GM21423 (cell line): Measurements from ENCODE around the gene FANCC.

Source experiments
- ATAC-seq: cut with Tn5 transposase; IDR thresholded peaks from one replicate; pipeline ENCODE4 v1.9.1; 2021; ENCODE audit warnings: mild to moderate bottlenecking, moderate library complexity; ENCODE audit not compliant: unreplicated experiment

Gene FANCC

DNA sequence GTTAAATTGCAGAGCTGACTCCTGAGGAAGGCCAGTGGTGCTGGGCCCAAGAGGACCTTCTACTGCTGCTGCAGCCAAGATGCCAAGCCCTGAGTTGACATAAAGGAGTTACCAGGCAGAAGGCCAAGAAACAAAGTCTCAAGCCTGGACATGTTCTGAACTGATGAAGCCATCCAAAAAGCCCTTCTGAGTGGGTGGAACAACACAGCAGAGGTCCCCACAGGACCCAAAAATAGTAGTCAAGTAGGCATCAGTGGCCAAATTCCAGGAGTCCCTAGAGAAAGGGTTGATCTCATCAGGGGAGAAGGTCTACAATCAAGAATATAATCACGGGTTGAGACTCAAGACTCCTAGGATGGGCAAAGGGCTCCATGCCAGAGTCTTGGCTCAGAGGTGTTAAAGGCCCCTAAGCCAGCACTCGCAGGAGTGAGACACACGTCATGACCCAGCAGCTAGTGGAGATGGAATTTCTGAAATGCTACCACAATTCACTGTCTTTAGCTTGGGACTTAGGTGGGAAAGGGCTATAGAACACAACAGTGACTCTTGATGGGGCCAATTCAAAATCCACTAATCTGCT lies 119.7 kb downstream of the FANCC start:
- ATAC-seq: no peak

DNA sequence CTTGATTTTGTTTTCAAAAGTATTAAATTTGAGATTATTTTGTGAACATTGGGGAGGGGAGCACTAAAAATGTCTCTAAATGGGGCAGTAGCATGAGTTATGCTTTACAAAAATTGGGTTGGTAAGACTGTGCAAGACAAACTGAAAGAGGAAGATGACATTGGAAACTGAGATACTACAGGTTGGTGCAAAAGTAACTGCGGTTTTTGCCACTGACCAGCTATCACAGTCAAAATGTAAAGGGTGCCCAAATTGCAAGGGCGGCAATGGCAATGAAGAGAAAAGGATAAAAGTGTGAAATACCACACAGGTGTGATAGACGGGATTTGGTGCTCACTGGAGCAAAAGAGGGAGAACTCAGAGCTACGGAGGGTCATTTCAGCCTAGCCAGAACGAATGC lies 124.0 kb downstream of the FANCC start:
- no peak for ATAC-seq

- ATAC-seq: no peak
Observed at GRCh38 chr9:95193067-95193466, 124.4 kb downstream of the FANCC start.

DNA sequence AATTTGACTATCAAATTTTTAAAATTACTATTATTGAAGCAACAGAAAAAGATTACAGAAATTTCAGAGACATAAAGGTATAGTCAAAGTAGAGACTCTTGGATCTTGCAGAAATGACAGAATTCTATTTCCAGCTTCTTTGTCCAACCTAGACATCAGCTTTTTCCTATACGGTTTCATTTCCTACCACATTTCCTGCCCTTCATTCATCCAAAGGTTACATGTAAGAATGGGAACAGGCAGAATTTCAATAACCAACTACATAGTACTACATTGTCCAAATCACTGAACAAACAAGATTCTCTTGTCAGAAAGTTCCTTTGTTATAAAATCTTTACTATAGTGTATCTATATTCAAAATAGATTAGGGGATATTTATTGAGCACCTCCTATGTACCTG lies 124.9 kb downstream of the FANCC start:
- ATAC-seq: no peak

GRCh38 chr9:95190413-95190812 lies 127.1 kb downstream of the FANCC start:
- no peak for ATAC-seq

- ATAC-seq: no peak
Observed at GRCh38 chr9:95189251-95190098, 128.0 kb downstream of the FANCC start.

GRCh38 chr9:95188459-95188858 lies 129.1 kb downstream of the FANCC start:
- no peak for ATAC-seq

DNA sequence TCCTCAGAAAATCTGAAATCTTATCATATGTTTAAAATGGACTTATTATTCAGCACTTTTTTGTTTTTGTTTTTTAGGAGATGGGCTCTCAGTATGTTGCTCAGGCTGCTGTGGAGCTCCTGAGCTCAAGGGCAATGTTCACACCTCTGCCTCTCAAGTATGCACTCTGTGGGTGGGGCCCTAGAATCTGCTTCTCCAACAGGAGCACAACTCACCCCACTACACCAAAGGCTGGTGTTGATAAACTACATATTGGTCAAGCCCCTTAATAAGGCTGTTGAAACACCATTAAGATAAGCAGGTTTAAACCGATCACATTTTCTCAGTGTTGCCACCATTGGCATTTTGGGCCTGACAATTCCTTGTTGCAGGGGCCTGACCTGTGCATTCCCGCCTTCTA lies 131.6 kb downstream of the FANCC start:
- ATAC-seq: no peak

- no peak for ATAC-seq
Observed at GRCh38 chr9:95182854-95183563, 134.5 kb downstream of the FANCC start.

DNA sequence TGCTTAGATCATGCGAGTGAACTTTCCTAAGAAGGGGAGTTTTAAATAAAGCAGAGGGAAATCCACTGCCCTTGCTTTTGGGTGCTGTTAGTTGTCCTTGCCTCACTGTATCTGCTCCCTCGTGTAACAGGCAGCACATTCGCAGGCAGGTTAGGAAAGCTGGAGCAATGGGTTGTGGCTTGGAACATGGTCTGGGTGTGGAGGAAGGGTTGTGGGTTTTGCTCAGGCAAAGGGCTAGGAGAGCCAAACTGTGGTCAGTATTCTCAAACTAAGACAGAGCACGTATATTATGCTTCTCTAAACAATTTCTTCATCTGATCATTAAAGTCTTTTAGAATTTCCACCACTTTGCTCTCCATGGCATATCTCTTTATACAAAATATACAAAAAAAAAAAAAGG lies 135.7 kb downstream of the FANCC start:
- ATAC-seq: no peak

DNA sequence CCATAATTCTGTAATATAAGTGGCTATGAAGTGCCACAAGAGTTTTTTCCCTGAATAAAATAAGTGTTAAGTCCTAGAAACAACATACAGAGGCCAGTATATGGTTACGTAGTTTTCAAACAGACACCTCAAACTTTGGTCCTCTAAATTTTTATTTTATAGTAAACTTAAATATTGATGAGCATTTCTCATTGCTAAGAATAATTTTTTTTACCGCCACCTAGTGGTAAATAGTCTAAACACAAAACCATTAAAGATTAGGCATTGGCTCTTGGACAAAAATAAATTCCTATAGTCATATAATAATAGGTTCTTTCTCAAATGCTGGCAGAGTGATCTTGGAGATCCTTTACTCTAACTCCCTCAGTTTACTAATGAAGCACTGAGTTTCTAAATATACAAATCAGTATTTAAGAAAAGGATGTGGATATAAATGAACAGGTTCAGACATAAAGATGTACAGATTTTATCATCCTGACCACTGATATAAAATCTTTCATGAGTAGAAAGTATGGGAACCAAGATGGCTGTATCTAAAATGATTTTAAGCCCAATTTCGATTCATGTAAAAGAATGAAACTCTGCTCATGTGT lies 136.2 kb downstream of the FANCC start:
- ATAC-seq: no peak

DNA sequence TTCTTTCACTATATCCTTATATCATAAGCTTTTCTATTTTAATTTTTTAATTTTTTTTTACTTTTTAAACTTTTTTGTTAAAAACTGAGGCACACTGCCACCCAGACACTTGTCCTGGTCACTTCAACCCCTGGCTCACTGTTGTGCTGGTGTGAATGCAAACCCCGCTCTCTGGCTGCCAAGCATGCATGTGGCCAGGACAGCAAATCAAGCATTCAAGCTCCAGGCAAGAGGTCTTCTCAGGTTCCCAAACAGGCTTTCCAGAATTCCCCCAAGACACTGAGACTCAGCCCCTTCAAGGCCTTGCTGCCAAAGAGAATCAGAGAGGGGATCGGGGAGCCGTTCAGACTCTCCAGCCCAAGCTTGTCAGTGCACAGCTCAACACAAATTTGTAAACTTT lies 139.9 kb downstream of the FANCC start:
- ATAC-seq: no peak

- no peak for ATAC-seq
Observed at GRCh38 chr9:95176755-95177319, 140.7 kb downstream of the FANCC start.

GRCh38 chr9:95175523-95175922 lies 142.0 kb downstream of the FANCC start:
- no peak for ATAC-seq

DNA sequence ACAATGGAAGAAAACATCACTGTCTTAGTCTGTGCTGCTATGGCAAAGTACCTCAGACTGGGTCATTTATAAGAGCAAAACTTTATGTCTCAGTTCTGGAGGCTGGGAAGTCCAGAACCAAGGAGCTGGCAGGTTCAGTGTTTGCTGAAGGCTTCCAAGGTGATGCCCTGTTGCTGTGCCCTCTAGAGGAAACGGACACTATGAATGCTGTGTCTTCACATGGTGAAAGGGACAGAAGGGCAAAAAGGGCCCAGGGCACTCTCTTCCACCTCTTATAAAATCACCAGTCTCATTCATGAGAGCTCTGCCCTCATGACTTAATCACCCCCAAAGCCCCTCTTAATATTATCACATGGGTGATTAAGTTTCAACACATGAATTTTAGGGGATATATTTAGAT lies 143.5 kb downstream of the FANCC start:
- no peak for ATAC-seq

DNA sequence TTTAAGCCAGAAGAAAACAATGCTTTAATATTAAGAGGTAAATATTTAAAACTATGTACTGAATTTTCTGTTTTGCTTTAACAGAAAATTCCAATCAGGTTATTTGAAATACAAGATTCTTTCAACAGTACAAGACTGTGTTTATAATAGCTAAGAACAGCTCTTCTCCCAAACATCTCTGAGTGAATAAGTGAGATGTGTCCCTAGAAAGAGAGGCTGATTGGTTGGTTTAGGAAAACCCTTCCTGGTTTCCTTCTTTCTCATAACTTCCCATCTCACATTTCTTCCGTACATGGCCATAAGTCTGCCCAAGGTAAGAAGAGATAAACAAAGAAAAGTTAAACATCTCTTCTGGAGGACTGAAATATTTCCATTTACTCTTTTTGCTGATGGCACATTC lies 145.9 kb downstream of the FANCC start:
- no peak for ATAC-seq

DNA sequence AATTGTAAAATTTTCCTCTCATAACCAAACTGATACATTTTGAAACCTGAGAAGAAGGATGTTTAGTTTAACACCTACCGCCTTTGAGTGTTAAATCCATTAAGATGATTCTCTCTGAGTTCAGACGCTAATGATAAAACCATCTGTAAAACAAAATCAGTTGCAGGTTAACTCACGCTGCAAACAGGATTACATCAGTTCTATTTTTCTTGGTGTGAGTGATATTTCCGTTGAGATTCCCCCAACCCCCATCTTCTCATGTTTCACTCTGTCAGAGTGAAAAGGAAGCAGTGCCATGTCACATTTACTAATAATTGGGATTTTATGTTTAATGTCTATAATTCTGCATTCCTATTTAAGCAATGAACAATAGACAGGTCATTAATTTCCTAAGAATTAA lies 146.5 kb downstream of the FANCC start:
- ATAC-seq: no peak

DNA sequence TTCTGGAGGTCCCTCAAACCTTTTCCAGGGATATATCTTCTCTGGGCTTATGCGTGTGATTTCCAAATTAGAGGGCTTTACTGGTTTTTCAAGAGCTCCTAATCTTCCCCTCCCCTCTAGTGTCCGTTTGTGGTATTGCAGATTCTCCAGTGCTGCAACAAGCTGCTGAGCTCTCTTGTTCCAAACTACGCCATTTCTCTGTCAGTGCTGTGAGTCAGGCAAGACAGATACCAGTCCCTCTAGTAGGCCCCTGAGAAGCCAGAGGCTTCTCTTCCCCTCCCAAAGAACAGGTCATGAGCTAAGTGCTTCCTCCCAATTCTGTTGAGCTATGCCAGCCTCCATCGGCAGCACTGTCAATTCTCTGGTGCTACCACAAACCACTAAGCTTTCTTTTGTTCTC lies 149.5 kb downstream of the FANCC start:
- ATAC-seq: no peak

DNA sequence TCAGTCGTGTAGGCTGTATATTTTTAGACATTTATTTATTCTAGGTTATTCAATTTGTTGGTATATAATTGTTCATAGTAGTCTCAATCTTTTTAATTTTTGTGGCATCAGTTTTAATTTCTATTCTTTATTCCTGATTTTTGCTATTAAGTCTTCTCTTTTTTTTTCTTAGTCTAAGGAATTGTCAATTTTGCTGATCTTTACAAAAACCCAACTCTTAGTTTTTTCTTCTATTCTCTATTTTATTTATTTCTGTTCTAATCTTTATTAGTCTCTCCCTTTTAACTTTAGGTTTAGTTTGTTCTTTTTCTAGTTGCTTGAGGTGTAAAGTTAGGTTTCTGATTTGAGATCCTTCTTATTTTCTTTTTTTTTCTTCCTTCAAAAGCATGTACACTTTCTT lies 152.5 kb downstream of the FANCC start:
- ATAC-seq: no peak

- ATAC-seq: peak; percentile 85
Observed at GRCh38 chr9:95157481-95158151, 159.9 kb downstream of the FANCC start.

DNA sequence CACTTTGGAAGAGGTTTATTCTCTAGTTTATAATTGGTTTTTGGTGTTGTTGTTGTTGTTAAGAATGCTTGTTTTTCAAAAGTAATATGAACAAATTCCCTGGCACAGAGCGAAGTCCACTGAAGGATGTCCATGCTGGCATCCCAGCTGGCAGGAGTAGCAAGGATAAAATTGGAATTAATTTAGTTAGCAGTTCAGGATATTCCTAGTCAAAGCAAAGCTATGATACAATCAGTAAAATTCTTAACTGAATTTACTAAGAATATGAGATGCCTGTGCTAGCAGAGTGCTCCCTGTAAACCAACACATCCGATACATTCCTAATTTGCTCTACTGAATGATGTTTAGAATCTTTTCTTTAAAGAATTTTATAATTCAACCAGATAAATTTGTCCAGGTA lies 161.4 kb downstream of the FANCC start:
- ATAC-seq: no peak
